ENCODE results near the gene GALNTL6.

GALNTL6 gene

GRCh38 chr4:172947594-172947993, 1134.4 kb downstream of the GALNTL6 start:
- no peak overlapping the region for H3K27ac ChIP-seq (replicated peaks)
- peaks cover 2% of the 10 kb centered on the region for H3K27me3 ChIP-seq (ENCODE audit: insufficient read depth, poor library complexity, severe bottlenecking)
- no peak overlapping the region for H3K4me3 ChIP-seq (replicated peaks; ENCODE audit: insufficient read depth, low read length)
- DNase-seq (ENCODE audit: low read depth in 1 of 2, low spot score in 1 of 2): no peak
- TF ChIP-seq CTCF (IDR thresholded peaks at IDR 0.05; ENCODE audit: insufficient read depth, low read length): no peak
- no peak for TF ChIP-seq SPI1 (IDR thresholded peaks at IDR 0.05; ENCODE audit: borderline replicate concordance, low read depth)
- TF ChIP-seq REST (IDR thresholded peaks at IDR 0.05; ENCODE audit: insufficient replicate concordance, low read depth): no peak
- no peak for TF ChIP-seq GABPA (IDR thresholded peaks at IDR 0.05; ENCODE audit: low read depth)
- TF ChIP-seq POLR2AphosphoS5 (IDR thresholded peaks at IDR 0.05; ENCODE audit: low read depth): no peak

- no peak overlapping the region for H3K4me3 ChIP-seq (replicated peaks; ENCODE audit: insufficient read depth, low read length)
- no peak for DNase-seq (ENCODE audit: low read depth in 1 of 2, low spot score in 1 of 2)
- no peak for TF ChIP-seq REST (IDR thresholded peaks at IDR 0.05; ENCODE audit: insufficient replicate concordance, low read depth)
- no peak for TF ChIP-seq POLR2AphosphoS5 (IDR thresholded peaks at IDR 0.05; ENCODE audit: low read depth)
- TF ChIP-seq CTCF (IDR thresholded peaks at IDR 0.05; ENCODE audit: insufficient read depth, low read length): no peak
- no peak for TF ChIP-seq GABPA (IDR thresholded peaks at IDR 0.05; ENCODE audit: low read depth)
- TF ChIP-seq SPI1 (IDR thresholded peaks at IDR 0.05; ENCODE audit: borderline replicate concordance, low read depth): no peak
- H3K27me3 ChIP-seq (ENCODE audit: insufficient read depth, poor library complexity, severe bottlenecking): peaks cover 2% of the 10 kb centered on the region
- H3K27ac ChIP-seq (replicated peaks): no peak overlapping the region
Observed at GRCh38 chr4:172950990-172951389, 1137.8 kb downstream of the GALNTL6 start.

GRCh38 chr4:172951679-172952451, 1138.7 kb downstream of the GALNTL6 start:
- TF ChIP-seq REST (IDR thresholded peaks at IDR 0.05; ENCODE audit: insufficient replicate concordance, low read depth) (no peak), CTCF (IDR thresholded peaks at IDR 0.05; ENCODE audit: insufficient read depth, low read length) (no peak), GABPA (IDR thresholded peaks at IDR 0.05; ENCODE audit: low read depth) (no peak), SPI1 (IDR thresholded peaks at IDR 0.05; ENCODE audit: borderline replicate concordance, low read depth) (no peak), POLR2AphosphoS5 (IDR thresholded peaks at IDR 0.05; ENCODE audit: low read depth) (no peak)
- Histone ChIP-seq H3K4me3 (replicated peaks; ENCODE audit: insufficient read depth, low read length) (no peak overlapping the region), H3K27ac (replicated peaks) (no peak overlapping the region), H3K27me3 (ENCODE audit: insufficient read depth, poor library complexity, severe bottlenecking) (no peaks in the 10 kb centered on the region)
- DNase-seq (ENCODE audit: low read depth in 1 of 2, low spot score in 1 of 2): no peak

Measured in HL-60 (cell line).